GM19035 (cell line): ENCODE data around the gene FASTKD2.
"Not testable (repeated sequence)": the region's sequence is repeated elsewhere in the genome, so short reads cannot be mapped to it uniquely, and the experiment has no call there.

Source experiments
- ATAC-seq: cut with Tn5 transposase; IDR thresholded peaks from one replicate; pipeline ENCODE4 v1.9.1; 2021; ENCODE audit not compliant: unreplicated experiment

FASTKD2 gene

GRCh38 chr2:206790311-206790935 lies 25.0 kb downstream of the FASTKD2 start:
- ATAC-seq, result no peak

GRCh38 chr2:206792645-206793044 lies 27.2 kb downstream of the FASTKD2 start:
- ATAC-seq, result no peak

GRCh38 chr2:206797376-206797775 lies 32.0 kb downstream of the FASTKD2 start:
- no peak for ATAC-seq

DNA sequence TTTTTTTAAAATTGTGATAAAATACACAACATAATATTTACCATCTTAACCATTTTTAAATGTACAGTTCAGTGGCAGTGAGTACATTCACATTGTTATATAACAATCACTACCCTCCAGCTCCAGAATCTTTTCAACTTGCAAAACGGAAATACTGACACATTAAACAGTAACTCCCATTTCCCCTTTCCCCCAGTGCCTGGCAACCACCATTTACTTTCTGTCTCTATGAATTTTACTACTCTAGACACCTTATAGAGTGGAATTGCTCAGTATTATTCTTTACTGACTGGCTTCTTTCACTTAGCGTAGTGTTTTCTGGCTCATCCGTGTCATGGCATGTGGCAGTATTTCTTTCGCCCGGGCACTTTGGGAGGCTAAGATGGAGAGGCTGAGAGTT lies 32.6 kb downstream of the FASTKD2 start:
- no peak for ATAC-seq

- no peak for ATAC-seq
These were observed 33.7 kb downstream of the FASTKD2 start for GRCh38 chr2:206799083-206799482.

DNA sequence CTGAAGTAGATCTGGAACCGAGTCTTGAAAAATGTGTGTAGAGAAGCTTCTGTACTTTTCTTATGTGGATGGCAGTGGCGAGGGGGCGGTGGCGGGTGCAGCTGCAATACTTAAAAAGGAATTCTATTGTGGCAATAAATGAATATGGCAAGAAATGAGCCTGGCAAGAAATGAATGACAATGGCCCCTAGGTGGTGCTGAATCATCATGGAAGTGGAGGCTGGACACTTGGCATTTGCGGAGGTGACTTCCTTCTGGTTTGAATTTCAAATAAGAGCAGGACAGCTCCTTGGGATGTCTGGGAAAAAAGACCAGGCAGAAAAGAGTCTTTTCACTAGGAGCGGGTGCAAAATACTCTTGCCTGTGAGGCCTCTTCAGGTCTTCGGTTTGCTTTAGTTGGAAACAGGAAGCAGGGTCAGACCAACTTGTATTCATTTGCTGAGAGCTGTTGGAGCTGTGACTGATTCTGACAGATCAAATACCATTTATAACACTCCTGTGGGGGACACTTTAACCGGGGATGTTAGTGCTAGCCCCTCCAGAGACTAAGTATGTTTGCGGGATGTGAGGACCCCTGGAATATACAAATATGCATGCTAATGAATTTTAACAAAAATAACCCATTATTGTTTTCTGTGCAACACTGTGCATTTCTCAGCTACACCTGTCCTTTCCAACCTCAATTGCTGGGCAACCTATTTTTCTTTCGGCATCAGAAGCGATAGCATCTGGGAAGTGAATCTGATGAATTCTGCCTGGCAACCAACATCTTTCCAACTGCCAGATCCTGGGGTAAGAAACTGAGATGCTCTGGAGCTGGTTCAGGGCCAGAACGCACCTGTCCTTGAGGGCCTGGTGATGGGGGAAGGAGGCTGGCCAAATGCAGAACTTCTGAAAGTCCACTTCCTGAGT lies 35.4 kb downstream of the FASTKD2 start:
- ATAC-seq, result peak; percentile 54

DNA sequence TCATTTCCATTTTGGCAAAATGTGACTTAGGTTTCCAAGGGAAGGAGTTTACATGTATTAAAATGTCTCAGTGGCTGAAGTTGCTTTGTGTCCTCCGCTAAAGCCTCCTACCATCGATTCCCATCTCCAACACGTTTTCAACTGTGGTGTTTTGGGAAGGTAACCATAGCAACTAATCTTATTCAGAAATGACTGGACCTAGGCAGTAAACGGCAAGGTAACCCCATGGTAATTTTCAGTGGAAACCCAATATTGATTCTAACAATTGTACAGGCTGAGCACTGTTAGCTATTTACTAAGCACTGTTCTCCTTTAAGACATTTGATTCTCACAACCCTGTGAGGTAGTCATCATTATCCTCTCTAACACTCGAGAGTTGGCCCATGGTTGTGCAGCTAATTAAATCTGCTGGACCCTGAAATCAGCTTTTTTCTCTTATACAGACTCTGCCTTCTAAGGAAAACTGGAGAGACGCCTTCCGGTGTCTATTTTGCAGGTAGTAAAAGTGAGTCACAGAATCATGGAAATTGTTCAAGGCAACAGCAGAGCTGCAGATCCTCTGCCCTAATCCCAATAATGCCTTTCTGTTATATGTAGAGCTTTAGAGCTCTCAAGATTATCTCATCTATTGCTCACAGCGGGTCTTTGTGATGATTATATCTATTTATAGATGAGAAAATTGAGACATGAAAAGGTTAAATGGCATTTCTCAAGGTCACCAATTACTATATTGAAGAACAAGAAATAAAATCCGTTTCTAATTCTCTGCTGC lies 36.2 kb downstream of the FASTKD2 start:
- no peak for ATAC-seq

DNA sequence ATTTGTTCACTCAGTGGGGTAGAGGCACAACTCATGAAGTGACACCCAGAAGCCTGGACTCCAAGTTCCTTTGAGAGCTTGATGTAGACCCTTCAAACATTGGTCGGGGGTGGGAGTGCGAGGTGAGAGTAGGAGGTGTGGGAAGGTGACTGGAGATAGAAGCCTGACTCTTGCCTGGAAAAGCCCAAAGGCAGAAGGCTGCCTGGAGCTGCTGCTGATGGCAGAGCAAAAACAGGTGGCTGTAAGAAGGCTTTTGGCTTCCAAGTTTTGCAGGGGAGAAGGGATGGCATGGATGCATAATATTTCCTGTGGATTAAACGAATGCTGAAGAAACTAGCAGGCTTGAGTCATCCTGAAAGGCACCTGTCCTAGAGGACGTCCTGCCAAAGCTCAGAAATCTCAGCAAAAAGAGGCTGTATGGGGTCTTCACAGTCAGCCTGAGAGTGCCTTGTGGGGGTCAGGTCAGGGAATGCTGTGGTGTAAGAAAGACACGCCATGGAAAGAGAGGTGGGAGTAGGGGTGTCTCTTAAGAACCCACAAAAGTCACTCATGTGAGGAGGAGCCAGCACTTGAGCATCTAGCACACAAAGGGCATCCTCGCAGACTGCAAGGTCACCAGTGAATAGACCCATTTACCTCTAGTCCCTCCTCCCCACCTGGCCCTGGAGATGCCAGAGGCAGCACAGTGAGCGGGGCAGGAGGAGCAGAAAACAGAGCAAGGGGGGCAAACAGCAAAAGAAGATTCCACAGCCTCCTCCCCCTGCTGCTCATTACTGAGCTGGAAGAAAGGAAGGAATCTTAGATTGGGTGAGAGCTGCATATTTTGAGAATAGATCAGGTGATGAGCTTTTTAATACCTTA lies 37.5 kb downstream of the FASTKD2 start:
- no peak for ATAC-seq

GRCh38 chr2:206804326-206804725 lies 38.9 kb downstream of the FASTKD2 start:
- ATAC-seq, result no peak

GRCh38 chr2:206805887-206806607 lies 40.6 kb downstream of the FASTKD2 start:
- no peak for ATAC-seq

- not testable (repeated sequence) for ATAC-seq
These were observed 42.2 kb downstream of the FASTKD2 start for GRCh38 chr2:206807624-206808023.

DNA sequence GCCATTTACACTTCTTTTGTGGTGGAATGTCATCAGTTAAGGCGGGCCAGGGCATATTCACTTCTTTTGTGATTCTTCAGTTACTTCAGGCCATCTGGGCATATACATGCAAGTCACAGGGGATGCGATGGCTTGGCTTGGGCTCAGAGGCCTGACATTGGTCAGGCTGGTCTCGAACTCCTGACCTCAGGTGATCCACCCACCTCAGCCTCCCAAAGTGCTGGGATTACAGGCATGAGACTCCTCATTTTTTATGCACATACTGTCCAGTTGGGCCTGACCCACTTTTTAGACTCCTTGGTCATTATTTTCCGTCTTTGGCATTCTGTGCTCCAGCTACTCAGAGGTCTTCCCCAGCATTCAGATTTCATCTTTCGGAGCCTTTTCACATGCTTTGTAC lies 47.1 kb downstream of the FASTKD2 start:
- ATAC-seq, result not testable (repeated sequence)

DNA sequence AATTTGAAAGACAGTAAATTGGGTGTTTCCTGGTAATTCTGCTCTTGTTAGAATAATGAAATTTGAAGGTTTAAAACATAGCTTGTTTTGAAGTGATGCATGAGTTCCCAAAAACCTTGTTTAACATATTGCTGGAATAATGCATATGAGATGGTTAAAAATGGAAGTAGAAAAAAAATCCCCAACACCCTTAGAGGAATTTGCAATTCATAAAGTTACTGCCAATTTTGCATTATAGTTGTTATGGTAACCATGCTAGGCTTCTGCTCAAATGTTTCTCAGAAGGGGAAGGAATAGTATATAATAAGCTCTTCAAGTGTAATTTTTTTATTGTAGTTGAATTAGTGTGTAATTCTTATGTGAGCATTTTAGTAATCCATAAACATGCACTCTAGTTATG lies 49.1 kb downstream of the FASTKD2 start:
- no peak for ATAC-seq

DNA sequence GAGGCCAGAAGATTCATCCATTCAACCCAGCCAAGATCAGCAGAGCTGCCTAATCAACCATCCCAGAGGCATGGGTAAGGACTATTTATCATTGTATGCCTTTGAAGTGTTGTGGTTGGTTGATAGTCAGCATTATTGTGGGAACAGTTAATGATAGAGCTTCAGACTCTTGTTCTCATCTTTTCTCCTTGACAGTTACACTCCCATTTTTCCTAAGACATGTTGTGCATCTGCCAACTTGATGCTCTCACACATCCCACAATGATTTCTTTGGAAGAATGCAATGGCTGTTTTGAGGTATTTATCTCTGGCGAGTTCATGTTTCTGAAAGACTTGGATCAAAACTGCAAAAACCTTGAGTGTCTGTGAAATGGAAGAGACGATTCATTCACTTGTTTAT lies 55.4 kb downstream of the FASTKD2 start:
- ATAC-seq, result no peak

DNA sequence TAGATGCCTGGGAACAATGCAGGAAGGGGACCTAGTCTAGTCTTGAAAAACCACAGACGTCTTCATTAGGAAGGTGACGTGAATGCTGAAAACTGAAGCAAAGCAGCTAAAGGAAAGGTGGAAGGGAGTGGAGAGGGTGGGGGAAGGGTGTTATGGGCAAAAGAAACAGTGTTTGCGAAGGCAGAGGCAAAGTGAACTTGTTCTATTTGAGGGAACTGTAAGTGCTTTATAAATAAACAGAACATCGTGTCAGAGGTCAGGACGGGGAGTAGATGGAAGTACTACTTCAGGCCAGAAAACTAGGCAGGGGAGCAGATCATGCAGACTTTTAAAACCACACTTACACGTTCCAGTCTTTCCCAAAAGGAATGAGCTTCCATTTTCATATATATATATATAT lies 57.8 kb downstream of the FASTKD2 start:
- ATAC-seq, result no peak

GRCh38 chr2:206824087-206824618 lies 58.7 kb downstream of the FASTKD2 start:
- no peak for ATAC-seq

DNA sequence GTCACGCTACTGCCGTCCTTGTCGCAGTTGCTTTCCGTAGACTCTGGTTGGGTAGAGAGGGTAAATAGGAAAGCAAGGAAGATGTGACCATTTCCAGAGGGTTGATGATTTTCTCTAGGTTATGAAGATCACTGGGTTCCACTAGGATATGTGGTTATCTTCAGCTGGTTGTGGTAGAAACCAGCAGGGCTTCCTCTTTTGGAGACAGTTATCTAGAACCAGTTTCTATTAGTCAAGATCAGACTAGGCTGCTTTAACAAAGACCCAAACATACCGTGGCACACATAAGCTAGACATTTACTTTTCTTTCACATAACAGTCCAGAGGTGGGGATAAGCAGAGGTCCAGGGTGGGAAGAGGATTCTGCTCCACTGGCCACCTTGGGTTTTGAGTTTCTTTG lies 59.6 kb downstream of the FASTKD2 start:
- no peak for ATAC-seq

- no peak for ATAC-seq
These were observed 66.1 kb downstream of the FASTKD2 start for GRCh38 chr2:206831442-206831995.

DNA sequence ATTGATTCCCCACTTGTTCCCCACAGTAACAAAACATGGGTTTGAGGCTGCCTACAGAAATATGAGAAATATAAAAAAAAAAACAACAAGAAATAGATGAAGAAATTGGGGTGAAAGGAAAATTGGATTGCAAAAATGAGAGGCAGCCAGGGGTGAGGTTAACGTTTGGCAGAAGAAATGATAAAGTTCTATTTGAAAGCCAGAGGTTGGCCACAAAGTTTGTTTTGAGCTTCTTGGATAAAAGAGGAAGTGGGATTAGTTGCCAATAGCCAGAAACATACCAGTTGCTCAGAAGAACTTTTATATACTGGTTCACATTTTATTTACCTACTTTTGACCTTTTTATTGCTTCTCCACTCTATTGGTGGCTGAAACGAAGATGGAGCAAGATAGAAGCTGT lies 67.5 kb downstream of the FASTKD2 start:
- no peak for ATAC-seq

GRCh38 chr2:206833291-206833690 lies 67.9 kb downstream of the FASTKD2 start:
- no peak for ATAC-seq
